Stimulated activated CD4-positive, alpha-beta T cell treated with anti-CD3 and anti-CD28 coated beads, TNF-alpha, amount 100 ng/mL, for 48 hours (primary cell): ENCODE measurements around the gene TEX10.

ENCODE experiments used
- DNase-seq, 3 donors: peaks; one replicate each; pipeline ENCODE4 v3.0.0-alpha.2; 2020; ENCODE audit warnings: low read depth in 3 of 3

Gene TEX10

GRCh38 chr9:100284247-100284646, 68.5 kb downstream of the TEX10 start:
- no peak for DNase-seq

GRCh38 chr9:100282388-100282719, 70.4 kb downstream of the TEX10 start:
- DNase-seq: no peak

GRCh38 chr9:100281676-100282387, 70.9 kb downstream of the TEX10 start:
- DNase-seq: no peak

- no peak for DNase-seq
Measured at GRCh38 chr9:100281066-100281465, 71.7 kb downstream of the TEX10 start.

GRCh38 chr9:100277166-100277979, 75.4 kb downstream of the TEX10 start:
- DNase-seq: no peak

GRCh38 chr9:100269656-100270055, 83.1 kb downstream of the TEX10 start:
- no peak for DNase-seq

- no peak for DNase-seq
Measured at GRCh38 chr9:100268271-100268670, 84.5 kb downstream of the TEX10 start.

- no peak for DNase-seq
Measured at GRCh38 chr9:100267211-100267610, 85.5 kb downstream of the TEX10 start.
